Parathyroid adenoma (tissue), 2 donors: ENCODE results near the gene NMD3.

Experiments
- H2AFZ ChIP-seq: fragments of 300-600 bp; sonication (generic); one replicate; pipeline ENCODE4 v1.7.0; 2017; ENCODE audit warnings: antibody characterized with exemption, mild to moderate bottlenecking
- H3K27ac ChIP-seq: fragments of 300-600 bp; sonication (generic); one replicate; pipeline ENCODE4 v1.7.0; 2017
- H3K27me3 ChIP-seq: fragments of 300-600 bp; sonication (generic); one replicate; pipeline ENCODE4 v1.7.0; 2017; ENCODE audit warnings: low read length; ENCODE audit not compliant: control insufficient read depth, insufficient read depth
- H3K36me3 ChIP-seq: fragments of 300-600 bp; sonication (generic); one replicate; pipeline ENCODE4 v1.7.0; 2017; ENCODE audit warnings: low read length; ENCODE audit not compliant: control insufficient read depth, insufficient read depth
- H3K4me1 ChIP-seq: fragments of 300-600 bp; sonication (generic); one replicate; pipeline ENCODE4 v1.7.0; 2017; ENCODE audit warnings: control low read depth
- H3K4me2 ChIP-seq: fragments of 300-600 bp; sonication (generic); one replicate; pipeline ENCODE4 v1.7.0; 2017; ENCODE audit warnings: low read length
- H3K4me3 ChIP-seq: fragments of 300-600 bp; sonication (generic); one replicate; pipeline ENCODE4 v1.7.0; 2017; ENCODE audit warnings: low read depth, low read length
- H3K79me2 ChIP-seq: fragments of 300-600 bp; sonication (generic); one replicate; pipeline ENCODE4 v1.7.0; 2017; ENCODE audit warnings: control low read depth
- H3K9ac ChIP-seq: fragments of 300-600 bp; sonication (generic); one replicate; pipeline ENCODE4 v1.7.0; 2017; ENCODE audit warnings: mild to moderate bottlenecking
- H3K9me3 ChIP-seq: fragments of 300-600 bp; sonication (generic); one replicate; pipeline ENCODE4 v1.7.0; 2017; ENCODE audit warnings: low read length; ENCODE audit not compliant: control insufficient read depth
- CTCF ChIP-seq: fragments of 300-600 bp; sonication (generic); IDR thresholded peaks from one replicate; pipeline ENCODE4 v1.7.0; 2017; ENCODE audit warnings: antibody characterized with exemption, mild to moderate bottlenecking
- donor health status: primary hyperparathyroidism.

Gene NMD3

DNA sequence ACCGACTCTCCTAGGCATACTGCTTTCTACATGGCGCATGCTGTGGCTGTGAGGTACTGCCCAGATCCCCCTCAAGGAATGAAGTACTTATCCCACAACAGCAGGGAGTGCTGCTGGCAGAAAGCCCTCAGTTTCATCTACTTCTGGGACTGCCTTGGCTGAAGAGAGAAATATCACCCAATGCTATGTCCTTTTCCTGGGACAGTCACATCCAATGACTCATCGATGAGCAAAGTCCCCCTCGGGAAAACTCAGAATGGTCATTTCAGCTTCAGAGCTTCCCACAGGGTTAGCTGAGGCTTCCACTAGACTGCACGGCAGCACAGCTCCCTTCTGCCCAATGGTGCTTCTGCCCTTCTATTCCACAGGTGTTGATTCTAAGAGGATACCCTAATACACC is 3.6 kb upstream of the NMD3 start:
- Histone ChIP-seq H2AFZ (no peak overlapping the region), H3K27me3 (no peaks in the 10 kb centered on the region), H3K9ac (no peak overlapping the region), H3K27ac (no peak overlapping the region), H3K9me3 (no peaks in the 10 kb centered on the region), H3K4me2 (no peak overlapping the region), H3K79me2 (peaks cover 7% of the 10 kb centered on the region), H3K36me3 (no peaks in the 10 kb centered on the region), H3K4me1 (no peaks in the 10 kb centered on the region), H3K4me3 (no peak overlapping the region)
- TF ChIP-seq CTCF = no peak

DNA sequence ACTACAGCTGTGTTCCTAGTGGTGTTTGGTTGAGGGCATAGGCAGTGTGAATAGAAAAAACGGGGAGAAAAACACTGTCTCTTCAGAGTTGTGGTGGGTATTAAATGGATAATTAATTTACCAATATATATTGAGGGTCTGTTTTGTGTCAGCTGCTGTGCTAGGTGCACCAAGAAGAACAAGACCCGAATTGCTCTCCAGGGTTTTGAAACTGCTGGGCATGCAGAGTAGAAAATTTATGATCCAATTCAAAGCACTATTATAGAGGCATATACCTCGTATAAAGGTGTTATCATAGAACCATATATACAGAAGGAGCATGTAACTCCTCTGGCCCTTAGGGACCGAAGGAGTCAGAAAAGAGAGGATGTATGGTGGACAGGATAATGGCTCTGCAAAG is 1.6 kb upstream of the NMD3 start:
- Histone ChIP-seq H3K9me3 (no peaks in the 10 kb centered on the region), H3K27ac (no peak overlapping the region), H3K4me1 (no peaks in the 10 kb centered on the region), H3K4me2 (no peak overlapping the region), H3K79me2 (peaks cover 7% of the 10 kb centered on the region), H3K36me3 (no peaks in the 10 kb centered on the region), H2AFZ (no peak overlapping the region), H3K4me3 (no peak overlapping the region), H3K9ac (no peak overlapping the region), H3K27me3 (no peaks in the 10 kb centered on the region)
- TF ChIP-seq CTCF = no peak

- peak overlapping the region; percentile 86 for H3K4me2 ChIP-seq
- H3K4me3 ChIP-seq = peak overlapping the region; percentile 97
- H3K36me3 ChIP-seq = no peaks in the 10 kb centered on the region
- TF ChIP-seq CTCF = no peak
- peak overlapping the region; percentile 92 for H3K9ac ChIP-seq
- H3K27me3 ChIP-seq = no peaks in the 10 kb centered on the region
- no peaks in the 10 kb centered on the region for H3K9me3 ChIP-seq
- H2AFZ ChIP-seq = peak overlapping the region; percentile 99
- H3K79me2 ChIP-seq = peaks cover 7% of the 10 kb centered on the region
- no peaks in the 10 kb centered on the region for H3K4me1 ChIP-seq
- H3K27ac ChIP-seq = peak overlapping the region; percentile 76
Measured at GRCh38 chr3:161221806-161222600, 892 bp downstream of the NMD3 start.

GRCh38 chr3:161222662-161223061 is 1.6 kb downstream of the NMD3 start:
- no peak overlapping the region for H3K9ac ChIP-seq

More at GRCh38 chr3:161222662-161223061, 1.6 kb downstream of the NMD3 start:
- H2AFZ ChIP-seq = no peak overlapping the region
- no peak for TF ChIP-seq CTCF
- no peak overlapping the region for H3K27ac ChIP-seq
- H3K4me2 ChIP-seq = peak overlapping the region; percentile 86
- H3K79me2 ChIP-seq = peaks cover 7% of the 10 kb centered on the region
- H3K36me3 ChIP-seq = no peaks in the 10 kb centered on the region
- H3K27me3 ChIP-seq = no peaks in the 10 kb centered on the region
- peak overlapping the region; percentile 97 for H3K4me3 ChIP-seq
- no peaks in the 10 kb centered on the region for H3K4me1 ChIP-seq
- H3K9me3 ChIP-seq = no peaks in the 10 kb centered on the region
